ENCODE results near the gene ZNF574.
"Not testable (repeated sequence)": the region's sequence is repeated elsewhere in the genome, so short reads cannot be mapped to it uniquely, and the experiment has no call there.

The ZNF574 gene, protein sequence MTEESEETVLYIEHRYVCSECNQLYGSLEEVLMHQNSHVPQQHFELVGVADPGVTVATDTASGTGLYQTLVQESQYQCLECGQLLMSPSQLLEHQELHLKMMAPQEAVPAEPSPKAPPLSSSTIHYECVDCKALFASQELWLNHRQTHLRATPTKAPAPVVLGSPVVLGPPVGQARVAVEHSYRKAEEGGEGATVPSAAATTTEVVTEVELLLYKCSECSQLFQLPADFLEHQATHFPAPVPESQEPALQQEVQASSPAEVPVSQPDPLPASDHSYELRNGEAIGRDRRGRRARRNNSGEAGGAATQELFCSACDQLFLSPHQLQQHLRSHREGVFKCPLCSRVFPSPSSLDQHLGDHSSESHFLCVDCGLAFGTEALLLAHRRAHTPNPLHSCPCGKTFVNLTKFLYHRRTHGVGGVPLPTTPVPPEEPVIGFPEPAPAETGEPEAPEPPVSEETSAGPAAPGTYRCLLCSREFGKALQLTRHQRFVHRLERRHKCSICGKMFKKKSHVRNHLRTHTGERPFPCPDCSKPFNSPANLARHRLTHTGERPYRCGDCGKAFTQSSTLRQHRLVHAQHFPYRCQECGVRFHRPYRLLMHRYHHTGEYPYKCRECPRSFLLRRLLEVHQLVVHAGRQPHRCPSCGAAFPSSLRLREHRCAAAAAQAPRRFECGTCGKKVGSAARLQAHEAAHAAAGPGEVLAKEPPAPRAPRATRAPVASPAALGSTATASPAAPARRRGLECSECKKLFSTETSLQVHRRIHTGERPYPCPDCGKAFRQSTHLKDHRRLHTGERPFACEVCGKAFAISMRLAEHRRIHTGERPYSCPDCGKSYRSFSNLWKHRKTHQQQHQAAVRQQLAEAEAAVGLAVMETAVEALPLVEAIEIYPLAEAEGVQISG

DNA sequence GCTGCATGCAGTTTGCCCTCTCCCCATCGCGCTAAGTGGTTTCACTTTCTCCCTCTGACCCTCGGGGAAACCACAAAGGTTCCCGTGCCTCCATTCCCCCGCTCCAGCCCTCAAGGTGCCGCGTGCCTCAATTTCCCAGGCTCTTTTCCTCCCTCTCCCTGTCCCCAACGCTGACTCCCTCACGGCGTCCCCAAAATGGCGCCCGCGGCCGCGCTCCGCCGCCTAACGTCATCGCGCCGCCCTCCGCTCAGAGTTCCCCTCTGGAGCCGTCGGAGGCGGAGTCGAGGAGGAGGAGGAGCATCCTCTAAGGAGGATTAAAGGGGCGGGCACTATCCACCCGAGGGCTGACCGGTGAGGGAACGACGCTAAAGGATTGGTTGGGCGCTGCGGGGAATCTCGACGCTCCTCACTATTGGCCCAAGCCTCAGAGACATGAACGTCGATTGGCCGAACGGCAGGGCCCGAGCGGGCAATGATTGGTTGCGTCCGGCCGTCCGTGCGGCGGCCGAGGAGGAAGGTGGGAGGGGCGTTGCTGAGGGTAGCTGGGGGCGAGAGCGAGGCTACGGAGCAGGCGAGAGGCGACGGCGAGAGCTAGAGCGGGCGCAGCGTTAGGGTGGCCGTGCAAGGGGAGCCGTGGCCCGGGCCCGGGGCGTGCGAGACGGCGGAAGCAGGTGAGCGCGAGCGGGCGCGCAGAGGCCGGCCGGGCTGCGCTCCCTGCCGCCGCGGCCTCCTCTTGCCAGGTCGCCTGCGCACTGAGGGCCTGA lies at the start of gene ZNF574:
Gene ZNF574 (plus strand): TSS at position 551 of the 764 bp plus-strand sequence. CDS start 2,441 bp downstream, outside the sequence.
- DNase-seq: peak; percentile 100

GRCh38 chr19:42028304-42029216 lies 47.4 kb upstream of the ZNF574 start:
- peak; percentile 83 for DNase-seq

DNA sequence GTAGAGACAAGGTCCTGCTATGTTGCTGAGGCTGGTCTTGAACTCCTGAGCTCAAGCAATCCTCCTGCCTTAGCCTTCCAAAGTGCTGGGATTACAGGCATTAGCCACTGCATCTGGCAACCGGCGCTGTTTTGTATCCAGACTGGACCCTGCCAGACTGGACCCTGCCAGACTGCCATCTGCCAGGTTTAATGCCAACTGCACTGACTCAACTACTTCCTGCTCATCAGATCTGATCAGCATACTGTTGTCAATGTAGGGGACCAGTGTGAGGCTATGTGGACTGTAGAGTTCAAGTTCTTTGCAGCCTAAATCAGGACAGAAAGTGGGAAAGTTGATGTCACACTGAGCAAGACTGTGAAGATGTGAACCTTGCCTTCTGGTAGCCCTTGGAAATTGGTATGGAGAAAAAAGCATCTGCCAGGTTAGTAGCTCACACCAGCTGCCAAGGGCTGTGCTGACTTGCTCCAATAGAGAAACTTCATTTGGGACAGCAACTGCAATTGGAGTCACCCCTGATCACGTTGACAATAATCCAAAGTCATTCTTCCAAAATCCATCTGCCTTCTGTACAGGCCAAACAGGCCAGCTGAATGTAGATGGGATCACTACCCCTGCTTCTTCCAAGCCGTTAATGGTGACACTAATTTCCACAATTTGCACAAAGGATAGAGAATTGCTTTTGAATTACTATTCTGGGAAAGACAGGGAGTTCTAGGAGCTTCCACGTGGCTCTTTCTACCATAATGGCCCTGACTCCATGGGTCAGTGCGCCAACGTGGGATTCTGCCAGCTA lies 45.1 kb upstream of the ZNF574 start:
- peak; percentile 28 for DNase-seq

DNA sequence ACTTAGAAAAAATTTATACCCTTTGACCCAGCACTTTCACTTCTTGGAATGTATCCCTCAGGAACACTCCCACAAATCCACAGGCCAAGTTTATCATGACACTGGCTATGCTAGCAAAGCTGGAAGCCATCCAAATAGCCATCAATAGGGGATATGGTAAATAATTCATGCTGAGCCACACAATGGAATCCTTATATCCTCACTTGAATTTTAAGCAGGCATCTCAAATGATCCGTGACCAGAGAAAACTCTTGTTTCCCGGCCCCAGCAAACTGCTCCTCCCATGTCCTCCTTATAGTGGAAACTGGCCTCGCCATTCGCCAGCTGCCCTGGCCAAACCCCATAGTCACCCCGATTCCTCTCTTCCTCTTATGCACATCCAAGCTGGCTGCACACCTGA lies 43.5 kb upstream of the ZNF574 start:
- DNase-seq: no peak

- no peak for DNase-seq
Observed at GRCh38 chr19:42033413-42033812, 42.6 kb upstream of the ZNF574 start.

DNA sequence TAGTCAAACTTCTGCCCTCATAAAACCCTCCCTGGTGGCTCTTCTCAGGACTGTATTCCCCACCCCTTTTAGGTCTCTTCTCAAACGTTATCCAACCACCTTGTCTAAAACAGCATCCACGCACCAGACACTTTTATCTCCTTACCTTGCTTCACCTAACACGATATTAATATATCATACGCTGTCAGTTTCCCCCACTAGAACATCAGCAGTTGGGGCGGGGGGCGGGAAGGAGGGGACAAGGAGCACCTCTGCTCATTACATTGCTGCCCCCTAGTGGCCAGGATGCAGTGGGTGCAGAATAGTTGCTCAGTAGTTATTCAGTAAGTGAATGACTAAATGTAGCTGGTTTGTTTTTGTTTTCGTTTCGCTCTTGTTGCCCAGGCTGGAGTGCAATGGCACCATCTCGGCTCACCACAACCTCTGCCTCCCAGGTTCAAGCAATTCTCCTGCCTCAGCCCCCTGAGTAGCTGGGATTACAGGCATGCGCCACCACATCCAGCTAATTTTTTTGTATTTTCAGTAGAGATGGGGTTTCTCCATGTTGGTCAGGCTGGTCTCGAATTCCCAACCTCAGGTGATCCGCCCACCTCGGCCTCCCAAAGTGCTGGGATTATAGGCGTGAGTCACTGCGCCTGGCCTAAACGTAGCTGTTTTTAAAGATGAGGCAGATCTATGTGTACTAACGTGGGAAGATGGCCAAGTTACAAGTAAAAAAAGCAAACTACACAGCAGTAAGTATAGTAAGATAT lies 41.1 kb upstream of the ZNF574 start:
- DNase-seq: peak; percentile 94

DNA sequence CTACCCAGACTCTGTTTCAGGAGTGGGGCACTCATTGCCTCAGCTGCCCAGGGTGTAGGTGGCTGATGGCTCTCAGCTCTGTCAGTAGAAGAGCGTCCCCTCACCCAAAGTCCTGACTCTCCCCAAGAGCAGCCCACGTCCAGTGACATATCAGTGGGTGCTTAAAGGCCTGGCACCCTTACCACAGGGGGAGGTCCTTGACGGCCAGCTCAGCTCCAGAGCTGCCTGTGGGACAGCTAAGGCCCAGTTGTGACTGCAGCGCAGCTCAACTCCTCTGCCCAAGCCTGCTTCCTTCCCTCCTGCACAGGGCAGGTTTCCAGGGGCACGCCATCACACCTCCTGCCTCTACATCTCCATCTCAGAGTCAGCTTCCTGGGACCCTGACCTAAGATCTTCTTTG lies 38.3 kb upstream of the ZNF574 start:
- DNase-seq: no peak

DNA sequence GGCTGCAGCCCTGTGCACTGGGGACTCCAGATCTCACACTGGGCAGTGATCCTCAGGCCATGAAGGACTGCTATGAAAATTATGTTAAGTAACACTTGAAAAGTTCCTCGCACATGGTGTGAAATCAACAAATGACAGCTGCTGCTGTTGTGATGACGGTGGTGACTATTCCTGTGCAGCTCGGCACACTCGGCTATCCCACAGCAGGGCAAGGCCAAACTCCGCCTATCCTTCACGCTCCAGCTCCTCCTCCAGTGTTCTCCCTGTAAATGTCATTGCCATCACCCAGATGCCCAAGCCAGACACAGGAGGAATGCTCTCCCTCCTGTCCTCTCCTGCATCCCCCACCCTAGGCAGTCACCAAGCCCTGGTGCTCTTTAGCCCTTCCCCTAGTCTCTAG lies 37.3 kb upstream of the ZNF574 start:
- DNase-seq: no peak

- no peak for DNase-seq
Observed at GRCh38 chr19:42040031-42040430, 35.9 kb upstream of the ZNF574 start.

- DNase-seq: not testable (repeated sequence)
Observed at GRCh38 chr19:42040491-42040890, 35.5 kb upstream of the ZNF574 start.

DNA sequence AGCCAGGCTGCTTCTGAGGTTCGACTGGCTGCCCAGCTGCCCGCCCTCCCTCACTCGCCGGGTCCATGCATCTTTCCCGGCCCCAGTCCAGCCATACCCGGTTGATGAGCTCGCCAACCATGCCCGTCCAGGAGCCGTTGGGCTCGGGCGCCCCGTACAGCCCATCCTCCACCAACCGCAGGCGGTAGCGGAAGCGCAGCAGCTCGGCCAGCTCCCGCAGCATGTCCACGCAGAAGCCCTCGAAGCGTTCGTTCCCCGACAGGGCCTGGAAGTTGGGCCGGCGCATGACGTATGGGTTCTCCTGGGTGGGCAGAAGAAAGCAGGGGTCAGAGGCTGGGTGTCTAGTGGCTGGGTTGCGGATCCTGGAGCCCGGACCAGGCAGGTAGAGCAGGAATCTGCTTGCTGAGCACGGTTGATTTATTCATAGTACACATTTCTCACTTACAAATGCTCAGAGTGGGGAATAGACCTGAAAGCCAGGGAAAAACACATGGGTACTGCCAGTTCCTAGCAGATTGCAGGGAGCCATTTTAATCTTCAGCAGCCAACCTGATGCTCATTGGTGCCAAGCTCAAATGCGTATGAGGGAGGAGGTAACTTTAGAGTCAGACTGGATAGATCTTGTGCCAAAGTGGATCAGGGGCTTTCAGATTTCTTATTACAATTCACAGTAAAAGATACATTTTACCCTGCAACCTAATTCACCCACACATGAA lies 33.4 kb upstream of the ZNF574 start:
- peak; percentile 72 for DNase-seq

GRCh38 chr19:42045575-42045974 lies 30.4 kb upstream of the ZNF574 start:
- DNase-seq: no peak

DNA sequence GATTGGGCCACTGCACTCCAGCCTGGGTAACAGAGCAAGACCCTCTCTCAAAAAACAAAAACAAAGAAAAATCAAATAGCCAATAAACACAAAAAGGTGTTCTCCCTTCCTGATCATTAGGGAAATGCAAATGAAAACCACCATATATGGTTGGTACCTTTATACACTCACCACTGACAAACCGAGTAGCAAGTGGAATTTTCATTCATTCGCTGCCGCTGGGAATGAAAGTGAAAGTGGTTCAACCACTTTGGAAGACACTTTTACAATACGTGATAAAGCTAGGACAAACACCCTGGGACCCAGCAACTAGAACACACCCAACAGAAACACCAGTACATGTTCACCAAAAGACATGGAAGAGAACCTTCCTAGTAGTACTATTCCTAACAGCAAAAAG lies 27.0 kb upstream of the ZNF574 start:
- no peak for DNase-seq

DNA sequence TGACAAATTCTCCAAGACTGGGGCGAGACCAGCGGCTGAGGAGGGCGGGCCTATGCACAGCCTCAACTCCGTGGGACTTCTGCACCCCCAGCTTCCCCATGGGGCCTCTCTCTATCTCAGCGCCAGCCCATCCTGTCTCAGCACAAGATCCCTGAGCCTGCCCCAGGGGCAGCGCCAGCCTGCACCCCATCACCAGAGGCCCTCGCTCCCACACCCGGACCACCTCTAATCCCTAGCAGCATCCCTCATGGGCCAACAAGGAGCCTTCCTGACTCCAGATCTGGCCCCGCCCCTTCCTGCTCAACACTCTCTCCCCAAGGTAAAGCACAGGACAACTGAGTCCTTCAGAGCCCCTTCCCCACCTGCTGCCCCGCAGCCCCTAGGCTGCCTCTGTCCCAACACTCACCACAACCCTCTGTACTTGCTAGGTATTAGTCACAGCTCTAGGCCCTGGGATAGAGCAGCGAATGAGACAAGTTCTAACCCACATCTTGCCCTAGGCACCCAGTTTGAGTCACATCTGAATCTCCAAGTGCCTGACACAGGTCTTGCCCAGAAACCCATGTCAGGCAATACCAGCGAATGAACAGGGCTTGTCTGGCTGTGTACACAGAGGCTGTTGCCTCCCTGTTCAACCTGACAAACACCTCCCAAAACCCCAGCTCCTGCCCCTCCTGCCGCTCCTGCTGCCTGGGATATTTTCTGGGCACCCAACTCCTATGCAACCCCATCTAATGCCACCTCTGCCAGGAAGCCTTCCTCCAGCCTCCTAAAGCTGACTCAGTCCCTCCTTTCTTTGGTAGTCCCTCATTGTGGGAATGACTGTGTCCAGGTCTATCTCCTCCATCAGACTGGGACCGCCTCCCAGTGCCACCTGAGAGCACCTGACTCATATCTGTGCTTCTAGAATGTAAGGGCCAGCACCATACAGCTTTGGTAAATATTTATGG lies 24.5 kb upstream of the ZNF574 start:
- no peak for DNase-seq

DNA sequence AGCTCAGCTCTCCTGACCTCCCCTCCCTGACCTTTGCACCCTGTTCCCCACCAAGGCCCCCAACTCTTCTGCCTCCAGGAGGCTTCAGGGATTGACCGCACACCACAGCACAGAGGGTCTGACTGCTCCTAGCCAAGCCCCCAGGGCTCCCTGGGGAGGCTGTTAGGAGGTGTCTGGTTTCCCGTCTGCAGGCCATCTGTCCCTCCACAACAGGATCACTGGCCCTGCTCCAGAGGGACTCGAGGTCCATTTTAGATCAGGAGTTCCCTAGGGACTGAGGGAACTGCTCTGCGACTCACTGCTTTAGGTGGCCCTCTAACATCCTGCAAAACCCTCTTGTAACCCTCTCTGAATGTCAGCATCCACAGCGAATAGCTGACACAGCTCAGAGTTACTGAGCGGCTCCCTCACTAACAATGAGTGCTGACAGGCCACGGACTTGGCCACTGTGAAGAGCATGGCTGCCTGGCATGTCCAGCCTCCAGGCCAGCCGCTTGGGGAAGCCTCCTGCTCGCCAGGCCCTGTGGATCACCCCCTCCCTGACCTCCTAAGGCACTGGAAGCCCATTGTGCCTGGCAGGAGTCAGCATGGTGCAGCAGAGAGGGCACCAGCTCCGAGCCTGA lies 23.6 kb upstream of the ZNF574 start:
- DNase-seq: peak; percentile 99

- no peak for DNase-seq
Observed at GRCh38 chr19:42053037-42053935, 22.7 kb upstream of the ZNF574 start.

DNA sequence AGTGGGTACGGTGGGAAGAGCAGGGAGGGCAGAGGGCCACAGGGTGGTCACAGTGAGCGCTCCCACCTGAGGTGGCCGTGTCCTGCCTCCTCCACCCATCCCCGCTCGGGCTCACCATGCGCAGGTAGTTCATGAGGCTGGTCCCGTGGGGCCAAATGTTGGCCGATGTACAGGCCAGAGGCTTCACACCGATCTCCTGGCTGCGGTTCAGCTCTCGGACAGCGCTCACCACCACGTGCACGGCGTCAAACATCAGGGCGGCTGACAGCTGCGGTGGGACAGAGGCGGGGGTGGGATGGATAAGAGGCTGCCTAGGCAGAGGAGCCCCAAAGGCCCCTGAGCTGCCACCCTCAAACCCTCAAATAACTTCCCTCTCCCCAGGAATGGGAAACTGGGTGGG lies 21.8 kb upstream of the ZNF574 start:
- no peak for DNase-seq
